ENCODE results near the gene DHX35.

DNA sequence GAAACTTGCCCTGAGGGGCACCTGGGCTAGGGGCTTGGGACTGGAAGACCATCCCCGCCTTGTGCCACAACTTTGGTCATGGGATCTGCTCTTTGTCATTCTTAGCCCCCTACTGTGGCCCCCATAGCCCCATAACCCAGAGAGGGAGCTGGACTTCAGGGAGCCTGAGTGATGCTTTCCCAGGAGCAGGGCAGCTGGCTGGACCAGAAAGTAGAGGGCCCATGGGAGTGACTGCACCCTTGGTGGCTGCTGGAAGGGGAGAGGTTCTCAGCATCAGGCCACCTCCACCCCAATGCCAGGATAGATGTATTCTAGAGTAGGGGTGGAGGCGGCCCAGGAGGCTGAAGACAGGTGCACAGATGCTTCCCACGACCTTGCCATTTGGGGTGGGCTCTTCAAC is 41.7 kb upstream of the DHX35 start:
- TF ChIP-seq, protein P1, sequence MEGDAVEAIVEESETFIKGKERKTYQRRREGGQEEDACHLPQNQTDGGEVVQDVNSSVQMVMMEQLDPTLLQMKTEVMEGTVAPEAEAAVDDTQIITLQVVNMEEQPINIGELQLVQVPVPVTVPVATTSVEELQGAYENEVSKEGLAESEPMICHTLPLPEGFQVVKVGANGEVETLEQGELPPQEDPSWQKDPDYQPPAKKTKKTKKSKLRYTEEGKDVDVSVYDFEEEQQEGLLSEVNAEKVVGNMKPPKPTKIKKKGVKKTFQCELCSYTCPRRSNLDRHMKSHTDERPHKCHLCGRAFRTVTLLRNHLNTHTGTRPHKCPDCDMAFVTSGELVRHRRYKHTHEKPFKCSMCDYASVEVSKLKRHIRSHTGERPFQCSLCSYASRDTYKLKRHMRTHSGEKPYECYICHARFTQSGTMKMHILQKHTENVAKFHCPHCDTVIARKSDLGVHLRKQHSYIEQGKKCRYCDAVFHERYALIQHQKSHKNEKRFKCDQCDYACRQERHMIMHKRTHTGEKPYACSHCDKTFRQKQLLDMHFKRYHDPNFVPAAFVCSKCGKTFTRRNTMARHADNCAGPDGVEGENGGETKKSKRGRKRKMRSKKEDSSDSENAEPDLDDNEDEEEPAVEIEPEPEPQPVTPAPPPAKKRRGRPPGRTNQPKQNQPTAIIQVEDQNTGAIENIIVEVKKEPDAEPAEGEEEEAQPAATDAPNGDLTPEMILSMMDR (IDR thresholded peaks at IDR 0.05; ENCODE audit: low read length): no peak
- TF ChIP-seq EZH2 (IDR thresholded peaks at IDR 0.05; ENCODE audit: borderline replicate concordance, low read length): no peak

Data from OCI-LY1 (cell line).